HG03135 (cell line): ENCODE data around the gene GRIP1.
A peak's percentile ranks its signal among the peaks of the same experiment; 100 is the strongest.

Experiments used
- ATAC-seq: cut with Tn5 transposase; IDR thresholded peaks from one replicate; pipeline ENCODE4 v1.9.1; 2021; ENCODE audit warnings: mild to moderate bottlenecking, moderate library complexity; ENCODE audit not compliant: unreplicated experiment

The GRIP1 gene

GRCh38 chr12:66345212-66345611, 333.7 kb downstream of the GRIP1 start:
- no peak for ATAC-seq

- no peak for ATAC-seq
Measured at GRCh38 chr12:66341126-66341525, 337.8 kb downstream of the GRIP1 start.

GRCh38 chr12:66340131-66340530, 338.7 kb downstream of the GRIP1 start:
- no peak for ATAC-seq

GRCh38 chr12:66337381-66338010, 341.4 kb downstream of the GRIP1 start:
- ATAC-seq = no peak

- ATAC-seq = no peak
Measured at GRCh38 chr12:66335746-66336145, 343.1 kb downstream of the GRIP1 start.

- no peak for ATAC-seq
Measured at GRCh38 chr12:66331814-66332213, 347.1 kb downstream of the GRIP1 start.

GRCh38 chr12:66331016-66331415, 347.9 kb downstream of the GRIP1 start:
- ATAC-seq = no peak

GRCh38 chr12:66329941-66330340, 348.9 kb downstream of the GRIP1 start:
- no peak for ATAC-seq

GRCh38 chr12:66323017-66323416, 355.9 kb downstream of the GRIP1 start:
- ATAC-seq = no peak

- ATAC-seq = no peak
Measured at GRCh38 chr12:66321435-66321834, 357.4 kb downstream of the GRIP1 start.

- no peak for ATAC-seq
Measured at GRCh38 chr12:66320996-66321395, 357.9 kb downstream of the GRIP1 start.

GRCh38 chr12:66319266-66319954, 359.5 kb downstream of the GRIP1 start:
- no peak for ATAC-seq

- ATAC-seq = no peak
Measured at GRCh38 chr12:66314278-66314677, 364.6 kb downstream of the GRIP1 start.

GRCh38 chr12:66312189-66312588, 366.7 kb downstream of the GRIP1 start:
- no peak for ATAC-seq

GRCh38 chr12:66309606-66310005, 369.3 kb downstream of the GRIP1 start:
- ATAC-seq = no peak

GRCh38 chr12:66304296-66304900, 374.5 kb downstream of the GRIP1 start:
- ATAC-seq = no peak

- peak; percentile 57 for ATAC-seq
Measured at GRCh38 chr12:66303316-66303804, 375.5 kb downstream of the GRIP1 start.

- ATAC-seq = no peak
Measured at GRCh38 chr12:66302827-66303169, 376.1 kb downstream of the GRIP1 start.

- ATAC-seq = peak; percentile 97
Measured at GRCh38 chr12:66301944-66302826, 376.7 kb downstream of the GRIP1 start, which contains the start of gene HELB. Gene HELB, plus strand, starts transcription at chr12:66302493. Its CDS starts 111 bp downstream, at chr12:66302604.

- ATAC-seq = no peak
Measured at GRCh38 chr12:66297923-66298322, 381.0 kb downstream of the GRIP1 start.
